GM18499 (cell line): ENCODE data around the gene EGFL7.
"Not testable (repeated sequence)": the region's sequence is repeated elsewhere in the genome, so short reads cannot be mapped to it uniquely, and the experiment has no call there.

Experiments
- ATAC-seq: cut with Tn5 transposase; IDR thresholded peaks from one replicate; pipeline ENCODE4 v1.9.1; 2021; ENCODE audit warnings: moderate number of reproducible peaks; ENCODE audit not compliant: insufficient read depth, unreplicated experiment

Gene EGFL7

DNA sequence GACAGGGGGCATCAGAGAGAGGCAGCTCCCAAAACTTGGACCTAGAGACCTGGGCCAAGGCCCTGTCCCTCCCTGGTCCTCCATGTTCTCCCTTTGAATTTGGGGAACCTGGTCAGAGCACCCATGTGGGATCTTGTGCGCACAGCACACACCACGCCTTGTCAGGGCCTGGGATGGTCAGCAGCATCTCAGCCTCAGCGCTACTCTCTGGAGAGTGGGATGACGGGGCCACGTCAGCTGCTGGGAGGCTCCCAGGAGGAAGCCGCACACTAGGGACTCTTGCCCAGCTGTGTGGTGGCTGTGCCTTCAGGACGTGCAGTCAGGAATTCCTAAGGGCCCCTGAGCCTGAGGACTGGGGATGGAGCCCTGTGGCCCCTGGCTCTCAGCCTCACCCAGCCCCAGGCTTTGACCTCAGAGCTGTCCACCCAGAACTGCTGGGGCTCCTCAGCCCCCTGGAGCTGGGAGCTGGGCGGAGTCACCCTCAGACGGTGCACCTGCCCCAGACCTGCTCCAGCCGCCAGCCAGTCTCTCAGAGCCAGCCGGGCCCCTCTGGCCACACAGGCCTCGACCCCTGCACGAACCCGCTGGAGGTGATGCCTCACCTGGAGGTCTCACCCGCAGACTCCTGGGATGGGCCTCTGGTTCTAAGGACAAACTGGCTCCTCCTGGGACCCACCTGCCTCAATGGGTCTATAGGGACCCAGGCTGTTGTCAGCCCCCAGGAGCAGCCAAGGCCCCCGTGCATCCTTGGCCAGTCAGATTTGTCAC lies 38.3 kb upstream of the EGFL7 start:
- no peak for ATAC-seq

DNA sequence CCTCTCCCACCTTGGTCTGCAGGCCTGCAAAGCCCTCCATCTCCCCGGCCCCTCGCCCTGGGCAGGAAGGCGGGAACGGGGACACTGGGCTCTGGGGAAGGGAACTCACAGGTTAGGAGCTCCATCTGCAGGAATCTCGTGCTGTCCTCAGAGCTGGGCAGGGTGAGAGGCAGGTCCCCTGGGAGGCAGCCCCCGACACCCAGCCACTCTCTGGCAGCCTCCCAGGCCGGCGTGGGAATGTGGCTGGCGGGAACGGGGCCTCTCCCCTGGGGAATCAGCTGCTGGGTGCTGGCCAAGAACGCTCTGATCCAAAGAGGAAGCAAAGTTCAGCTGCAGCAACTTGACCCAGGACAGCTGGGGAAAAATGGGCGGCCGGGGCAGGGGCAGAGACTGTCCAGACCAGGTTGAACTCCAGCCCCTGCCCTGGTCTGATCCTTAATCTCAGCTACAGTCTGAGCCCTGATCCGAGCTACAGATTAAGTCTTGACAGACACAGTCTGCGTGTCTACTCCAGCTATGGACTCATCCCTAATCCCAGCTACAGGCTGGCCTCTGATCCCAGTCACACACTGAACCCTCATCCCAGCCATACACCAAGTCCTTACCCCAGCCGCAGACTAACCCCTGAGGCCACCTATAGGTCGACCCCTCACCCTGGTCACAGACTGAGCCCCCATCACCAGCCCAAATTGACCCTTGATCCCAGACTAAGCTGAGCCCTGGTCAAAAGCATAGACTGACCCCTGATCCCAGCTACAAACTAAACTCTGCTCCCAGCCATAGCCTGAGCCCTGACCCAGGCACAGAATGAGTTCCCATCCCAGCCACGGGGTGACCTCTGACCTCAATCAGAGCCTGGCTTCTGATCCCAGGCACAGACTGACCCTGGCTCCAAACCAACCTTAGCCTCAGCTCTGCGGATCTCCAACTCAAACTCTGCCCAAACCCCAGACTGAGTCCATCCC lies 37.3 kb upstream of the EGFL7 start:
- no peak for ATAC-seq

DNA sequence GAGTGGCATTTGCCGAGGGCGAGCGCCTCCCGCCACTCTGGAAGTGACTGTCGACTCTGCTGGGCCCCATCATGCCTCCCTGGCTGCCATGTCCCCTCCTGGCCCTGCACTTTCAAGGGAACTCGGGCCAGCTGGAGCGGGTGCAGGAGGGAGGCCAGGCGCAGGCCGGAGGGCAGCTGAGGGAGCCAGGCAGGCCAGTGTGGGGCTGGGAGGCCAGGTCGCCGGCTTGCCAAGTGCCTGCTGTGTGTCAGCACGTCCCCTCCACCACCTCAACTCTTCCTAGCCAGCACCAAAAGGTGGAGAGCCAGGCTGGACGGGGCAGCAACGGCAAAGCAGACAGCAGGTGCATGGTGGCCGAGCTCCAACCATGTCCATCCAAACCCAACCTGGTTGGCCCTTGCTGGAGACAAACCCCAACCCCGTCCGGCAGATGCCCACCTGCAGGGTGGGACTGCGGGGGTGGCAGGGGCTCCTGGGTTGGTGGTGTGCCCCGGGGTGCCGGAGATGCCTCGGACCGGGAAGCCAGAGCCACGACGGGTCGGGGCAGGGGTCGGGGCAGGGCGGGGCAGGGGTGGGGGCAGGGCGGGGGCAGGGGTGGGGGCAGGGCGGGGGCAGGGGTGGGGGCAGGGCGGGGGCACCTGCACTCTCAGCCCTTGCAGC lies 36.5 kb upstream of the EGFL7 start:
- ATAC-seq: no peak

DNA sequence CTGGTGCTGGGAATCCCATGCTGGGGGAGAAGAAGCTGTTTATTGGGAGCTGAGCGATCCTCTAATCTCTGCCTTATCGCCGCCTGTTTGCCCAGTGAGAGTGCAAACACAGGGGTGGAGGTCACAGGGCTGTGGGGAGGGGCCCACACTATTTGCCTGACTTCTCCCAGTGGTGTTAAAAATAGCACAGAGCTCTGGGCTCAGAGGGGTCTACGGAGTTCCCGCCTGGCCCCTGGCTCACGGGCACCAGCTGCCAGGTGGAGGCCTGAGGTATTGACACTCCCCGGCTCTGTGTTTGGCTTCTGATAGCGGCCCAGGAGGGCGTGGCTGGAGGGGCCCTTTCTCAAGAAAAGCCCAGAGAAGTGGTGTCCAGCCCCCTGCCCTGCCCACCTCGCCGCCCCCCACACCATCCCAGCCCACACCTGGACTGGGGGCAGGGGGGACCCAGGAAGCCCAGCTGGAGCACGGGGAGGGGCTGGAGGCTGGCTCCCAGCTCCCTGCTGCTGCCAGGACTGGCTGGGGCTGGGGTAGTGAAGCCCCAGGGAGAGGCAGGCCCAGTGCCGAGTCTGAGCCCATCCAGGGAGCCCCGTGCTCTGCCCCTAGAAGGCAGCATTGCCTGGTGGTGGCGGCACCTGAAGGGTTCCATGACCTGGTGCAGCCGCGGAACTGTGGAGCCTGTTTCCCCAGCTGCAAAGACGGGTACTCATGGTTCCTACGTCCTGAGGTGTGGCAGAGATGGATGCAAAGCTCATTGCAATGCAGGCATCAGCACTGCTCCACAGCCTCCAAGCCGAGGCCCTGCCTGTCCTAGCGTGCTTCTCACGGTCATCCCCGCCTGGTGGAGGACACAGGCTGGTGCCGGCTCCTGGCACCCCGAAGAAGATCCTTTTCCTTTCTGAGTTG lies 35.7 kb upstream of the EGFL7 start:
- ATAC-seq: no peak

DNA sequence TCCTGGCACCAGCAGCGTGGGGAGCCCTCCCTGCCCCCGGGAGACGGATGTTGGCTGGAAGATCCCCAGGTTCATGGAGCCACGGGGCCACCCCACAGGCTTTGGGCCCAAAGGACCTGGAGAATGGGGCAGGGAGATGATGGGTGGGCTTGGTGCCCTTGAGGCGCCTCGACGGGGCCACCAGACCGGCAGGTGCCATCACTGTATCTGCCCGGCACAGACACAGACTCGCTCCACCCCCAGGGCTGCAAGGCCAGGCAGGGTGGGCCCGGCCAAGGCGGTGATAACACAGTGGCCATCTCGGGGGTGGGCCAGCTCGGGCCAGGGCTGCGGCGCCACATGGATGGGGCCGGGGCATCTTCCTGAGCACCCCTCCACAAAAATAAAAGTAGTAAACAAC lies 35.0 kb upstream of the EGFL7 start:
- ATAC-seq: no peak

DNA sequence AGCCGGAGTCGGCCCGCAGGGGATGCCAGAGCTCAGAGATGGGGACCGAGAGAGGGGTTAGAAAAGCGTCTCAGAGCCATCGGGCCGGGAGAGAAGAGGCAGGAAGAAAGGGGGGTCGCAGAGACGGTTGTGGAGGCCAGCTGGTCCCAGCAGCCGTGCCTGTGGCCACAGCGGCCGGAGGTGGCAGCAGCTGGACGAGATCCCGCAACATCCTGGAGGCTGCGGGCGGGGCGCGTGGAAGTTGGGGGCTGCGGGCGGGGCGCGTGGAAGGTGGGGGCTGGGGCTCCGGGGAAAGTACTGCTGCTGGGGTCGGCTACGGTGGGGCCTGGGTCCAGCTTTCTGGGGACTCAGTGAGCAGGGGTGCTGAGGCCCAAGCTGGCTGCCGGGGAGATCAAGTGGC lies 34.4 kb upstream of the EGFL7 start:
- ATAC-seq: no peak

DNA sequence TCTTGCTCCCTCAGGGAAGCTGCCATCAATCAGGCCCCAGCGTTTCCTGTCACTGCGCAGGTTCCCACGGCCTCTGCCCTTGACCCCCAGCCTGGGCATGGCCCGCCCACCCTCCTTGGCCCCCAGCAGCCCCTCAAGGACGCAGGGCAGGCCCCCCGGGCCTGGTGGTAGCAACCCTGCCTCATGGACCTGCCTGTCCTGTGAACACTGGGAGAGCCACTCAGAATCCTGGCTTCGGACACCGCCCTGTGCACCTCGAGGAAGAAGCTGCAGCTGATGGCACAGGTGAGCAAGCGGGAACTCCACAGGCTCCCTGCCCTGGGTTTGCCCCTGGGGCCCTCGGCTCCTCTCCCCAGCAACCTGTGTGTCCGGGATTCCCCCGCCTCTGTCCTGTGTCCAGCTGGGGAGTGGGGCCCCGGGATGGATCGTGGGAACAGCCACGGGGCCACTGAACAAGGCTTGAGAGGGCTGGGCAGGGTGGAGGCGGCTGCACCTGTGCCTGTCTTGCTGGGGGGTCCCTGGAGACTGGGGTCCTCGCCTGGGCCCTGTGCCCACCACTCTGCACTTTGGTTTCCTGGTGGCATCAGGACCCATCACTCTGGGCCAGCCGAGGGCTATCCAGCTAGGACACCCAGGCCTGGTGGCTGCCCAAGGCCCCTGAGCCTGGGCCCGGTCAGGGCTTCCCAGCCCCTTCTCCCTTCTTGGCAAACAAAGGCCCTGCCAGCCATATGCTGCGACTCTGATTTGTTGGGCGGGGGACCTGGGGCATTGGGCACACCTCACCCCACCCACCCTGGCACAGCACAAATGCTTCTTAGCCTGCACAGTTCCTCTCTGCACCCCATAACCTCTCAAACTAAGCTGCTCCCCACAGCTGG lies 33.5 kb upstream of the EGFL7 start:
- no peak for ATAC-seq

DNA sequence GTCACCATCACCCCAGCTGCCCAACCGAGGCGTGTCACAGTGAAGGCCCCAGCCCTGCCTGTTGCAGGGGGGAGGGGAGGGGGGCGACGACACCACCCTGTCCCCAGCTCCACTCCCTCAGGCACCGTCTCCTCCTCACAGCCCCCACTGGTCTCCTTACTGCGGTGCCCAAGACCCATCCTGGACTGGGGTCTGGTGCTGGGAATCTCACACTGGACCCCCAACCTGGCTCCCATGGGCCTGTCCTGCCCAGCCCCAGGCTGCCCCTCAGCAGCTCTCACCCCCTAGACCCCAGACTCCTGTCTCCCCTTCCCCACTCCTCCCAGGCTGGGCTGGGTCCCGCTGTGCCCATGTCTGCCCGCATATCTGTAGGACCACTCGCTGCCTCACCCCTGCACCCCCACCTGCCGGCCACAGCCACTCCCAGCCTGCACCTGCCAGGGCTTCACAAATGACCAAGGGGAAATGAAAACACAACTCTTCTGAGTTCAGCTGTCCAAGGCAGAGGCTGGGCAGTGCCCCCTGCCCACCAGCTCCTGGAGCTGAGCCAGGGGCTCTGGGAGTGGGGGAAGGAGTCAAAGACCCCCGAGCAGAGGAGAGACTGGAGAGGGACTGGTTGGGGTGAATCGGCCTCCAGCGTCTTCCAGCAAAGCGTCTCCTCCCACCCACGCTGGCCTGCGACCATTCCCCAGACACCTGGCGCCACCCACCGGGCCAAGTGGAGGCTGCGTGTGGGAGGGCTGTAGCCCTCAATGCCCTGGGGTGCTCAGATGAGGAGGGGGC lies 32.6 kb upstream of the EGFL7 start:
- ATAC-seq: no peak

DNA sequence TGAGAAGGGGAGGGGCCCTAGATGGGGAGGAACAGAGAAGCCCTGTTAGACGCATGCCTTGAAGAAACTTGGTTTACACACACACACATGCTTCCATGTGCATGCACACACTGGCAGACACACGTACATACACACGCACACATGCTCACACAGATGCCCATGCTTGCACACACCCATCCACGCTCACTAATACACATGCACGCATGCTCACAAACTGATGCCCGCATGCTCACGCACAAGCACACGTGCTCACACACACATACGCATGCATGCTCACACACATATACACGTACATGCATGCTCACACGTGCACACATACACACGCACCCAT lies 32.1 kb upstream of the EGFL7 start:
- no peak for ATAC-seq

DNA sequence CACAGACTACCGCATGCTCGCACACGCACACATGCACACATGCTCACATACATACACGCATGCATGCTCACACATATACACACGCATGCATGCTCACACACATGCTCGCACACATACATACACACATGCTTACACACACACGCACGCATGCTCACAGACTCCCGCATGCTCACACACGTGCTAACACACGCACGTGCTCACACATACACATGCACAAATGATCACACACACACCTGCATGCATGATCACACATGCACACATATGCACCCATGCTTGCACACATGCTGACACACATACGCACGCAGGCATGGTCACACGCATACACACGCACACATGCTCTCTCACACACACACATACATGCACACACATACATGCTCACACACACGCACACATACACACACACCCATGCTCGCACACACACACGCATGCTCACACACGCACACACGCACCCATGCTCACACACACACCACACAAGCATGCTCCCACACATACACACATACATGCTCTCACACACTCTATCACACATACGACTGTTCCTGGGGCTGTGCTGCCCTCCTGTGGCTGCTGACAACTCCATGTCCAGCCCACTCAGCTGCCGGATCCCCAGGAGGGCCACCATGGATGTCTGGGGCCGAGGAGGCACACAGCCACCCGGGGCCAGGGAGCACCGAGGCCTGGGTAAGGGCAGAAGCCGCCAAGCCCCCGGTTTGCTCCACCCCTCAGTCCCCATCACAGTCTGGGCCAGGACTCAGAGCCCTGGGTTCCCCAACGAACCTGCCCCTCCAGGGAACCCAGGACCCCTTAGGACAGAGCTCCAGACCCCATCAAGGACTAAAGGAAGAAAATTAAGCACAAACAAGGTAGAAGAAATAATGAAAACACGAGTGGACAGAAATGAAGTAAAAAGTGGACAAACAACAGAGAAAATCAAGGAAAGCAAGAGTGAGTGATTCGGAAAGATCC lies 31.4 kb upstream of the EGFL7 start:
- no peak for ATAC-seq

DNA sequence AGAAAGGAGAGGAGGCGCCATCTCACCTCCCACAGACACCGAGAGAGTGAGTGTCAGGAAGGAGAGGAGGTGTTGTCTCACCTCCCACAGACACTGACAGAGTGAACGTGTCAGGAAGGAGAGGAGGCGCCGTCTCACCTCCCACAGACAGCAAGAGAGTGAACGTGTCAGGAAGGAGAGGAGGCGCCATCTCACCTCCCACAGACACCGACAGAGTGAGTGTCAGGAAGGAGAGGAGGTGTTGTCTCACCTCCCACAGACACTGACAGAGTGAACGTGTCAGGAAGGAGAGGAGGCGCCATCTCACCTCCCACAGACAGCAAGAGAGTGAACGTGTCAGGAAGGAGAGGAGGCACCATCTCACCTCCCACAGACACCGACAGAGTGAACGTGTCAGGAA lies 30.6 kb upstream of the EGFL7 start:
- not testable (repeated sequence) for ATAC-seq

DNA sequence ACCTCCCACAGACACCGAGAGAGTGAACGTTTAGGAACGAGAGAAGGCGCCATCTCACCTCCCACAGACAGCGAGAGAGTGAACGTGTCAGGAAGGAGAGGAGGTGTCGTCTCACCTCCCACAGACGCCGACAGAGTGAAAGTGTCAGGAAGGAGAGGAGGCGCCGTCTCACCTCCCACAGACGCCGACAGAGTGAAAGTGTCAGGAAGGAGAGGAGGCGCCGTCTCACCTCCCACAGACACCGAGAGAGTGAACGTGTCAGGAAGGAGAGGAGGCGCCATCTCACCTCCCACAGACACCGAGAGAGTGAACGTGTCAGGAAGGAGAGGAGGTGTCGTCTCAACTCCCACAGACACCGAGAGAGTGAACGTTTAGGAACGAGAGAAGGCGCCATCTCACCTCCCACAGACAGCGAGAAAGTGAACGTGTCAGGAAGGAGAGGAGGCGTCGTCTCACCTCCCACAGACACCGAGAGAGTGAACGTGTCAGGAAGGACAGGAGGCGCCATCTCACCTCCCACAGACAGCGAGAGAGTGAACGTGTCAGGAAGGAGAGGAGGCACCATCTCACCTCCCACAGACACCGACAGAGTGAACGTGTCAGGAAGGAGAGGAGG lies 30.1 kb upstream of the EGFL7 start:
- not testable (repeated sequence) for ATAC-seq

DNA sequence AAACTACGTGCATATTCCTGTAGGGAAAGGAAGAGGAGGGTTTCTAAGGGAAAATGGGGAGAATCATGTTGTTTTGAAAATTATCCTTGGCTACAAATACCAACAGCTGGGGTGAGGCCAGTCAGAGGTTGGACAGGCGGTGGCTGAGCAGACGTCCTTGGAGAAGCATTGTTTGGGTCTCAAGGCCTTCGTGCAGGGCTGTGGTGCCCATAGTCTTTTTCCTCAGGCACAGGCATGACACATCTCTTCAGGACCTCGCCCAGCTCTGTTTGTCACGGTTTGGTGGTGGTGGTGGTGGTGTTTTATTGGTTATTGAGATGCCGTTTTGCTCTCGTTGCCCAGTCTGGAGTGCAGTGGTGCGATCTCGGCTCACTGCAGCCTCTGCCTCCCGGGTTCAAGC lies 27.8 kb upstream of the EGFL7 start:
- no peak for ATAC-seq

DNA sequence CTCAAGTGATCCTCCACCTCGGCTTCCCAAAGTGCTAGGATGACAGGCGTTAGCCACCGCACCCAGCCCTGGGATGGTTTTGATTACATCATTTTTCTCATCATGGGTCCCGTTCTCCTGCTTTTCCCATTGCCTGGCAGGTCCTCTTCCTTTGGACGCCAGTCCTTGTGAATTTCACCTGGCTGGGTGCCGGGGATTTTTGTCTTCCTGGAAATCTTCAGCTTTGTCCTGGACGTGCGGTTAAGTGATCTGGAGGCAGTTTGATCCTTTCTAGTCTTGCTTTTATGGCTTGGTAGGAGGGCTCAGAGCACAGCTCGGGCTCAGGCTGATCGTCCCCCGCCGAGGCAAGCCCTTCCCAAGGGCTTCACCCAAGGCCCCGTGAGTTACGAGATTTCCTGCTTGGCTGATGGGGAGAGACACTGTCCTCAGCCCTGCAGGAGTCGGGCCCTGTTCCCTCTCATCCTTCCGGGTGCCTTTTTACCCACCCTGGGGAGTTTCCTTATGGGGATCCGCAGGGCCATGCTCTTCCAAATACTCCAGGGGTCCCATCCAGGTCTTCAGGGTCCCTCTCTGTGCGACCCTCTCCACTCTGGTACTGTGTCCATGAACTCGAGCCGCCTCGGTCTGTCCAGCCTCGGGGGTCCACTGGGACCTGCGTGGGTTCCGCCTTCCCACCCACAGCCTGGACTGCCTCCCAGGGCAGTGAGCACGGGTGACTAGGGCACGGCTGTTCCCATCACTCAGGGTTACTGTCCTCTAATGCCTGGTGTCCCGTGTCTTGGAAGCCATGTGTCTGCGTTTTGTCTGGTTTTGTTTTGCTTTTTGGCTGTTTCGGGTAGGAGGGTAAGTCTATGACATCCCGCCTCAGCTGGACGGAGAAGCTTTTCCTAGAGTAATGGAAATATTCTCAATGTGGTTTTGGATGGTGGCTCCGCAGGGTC lies 22.3 kb upstream of the EGFL7 start:
- ATAC-seq: no peak

DNA sequence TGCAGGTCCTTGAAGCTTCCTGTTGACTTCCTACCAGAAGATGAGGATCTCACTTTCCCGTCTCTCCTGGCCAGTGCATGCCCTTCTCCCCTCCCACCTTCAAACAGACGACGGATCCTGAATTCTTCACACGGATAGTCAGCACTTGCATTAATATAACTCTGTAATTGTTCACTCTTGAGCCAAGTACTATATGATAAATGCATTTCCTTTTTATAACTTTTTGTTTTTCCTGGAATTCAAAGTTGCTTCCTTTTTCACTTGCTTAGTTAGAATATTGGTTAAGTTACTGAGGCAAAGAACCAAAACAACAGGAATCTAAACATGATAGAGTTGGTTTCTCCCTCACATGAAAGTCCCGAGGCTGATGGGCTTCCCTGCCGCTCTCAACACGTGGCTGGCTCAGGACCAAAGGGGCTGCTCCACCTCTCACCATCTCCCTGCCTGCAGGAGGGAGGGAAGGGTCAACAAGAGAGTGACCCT lies 20.2 kb upstream of the EGFL7 start:
- ATAC-seq: no peak
